Breast epithelium (tissue), 3 donors: ENCODE measurements around the gene CDIPT.

Experiments used
- CTCF ChIP-seq, 3 donors: fragments of 450-650 bp; IDR thresholded peaks; one replicate each; pipeline ENCODE4 v1.5.1; 2016 to 2017; ENCODE audit warnings: antibody characterized with exemption in 3 of 3, mild to moderate bottlenecking in 3 of 3, moderate library complexity in 3 of 3
- POLR2A ChIP-seq: fragments of 450-650 bp; IDR thresholded peaks from one replicate; pipeline ENCODE4 v1.6.1; 2016; ENCODE audit warnings: antibody characterized with exemption, mild to moderate bottlenecking, moderate library complexity
- POLR2AphosphoS5 ChIP-seq, 3 donors: sonication (generic); formaldehyde crosslinking; IDR thresholded peaks; one replicate each; pipeline ENCODE4 v1.6.1; 2017; ENCODE audit warnings: antibody characterized with exemption in 3 of 3

- no peak for TF ChIP-seq POLR2A
- no peak for TF ChIP-seq CTCF (IDR thresholded peaks at IDR 0.05)
- TF ChIP-seq POLR2AphosphoS5 (IDR thresholded peaks at IDR 0.05), result no peak
Observed at GRCh38 chr16:29873319-29873718, 10.3 kb upstream of the CDIPT start.
